ENCODE measurements around the gene UBA7. TPM values are rescaled to one million over a fixed set of nuclear protein-coding genes. Genes with fewer than 3 reads are reported as not detected.

Gene UBA7
- total RNA-seq, 1 donor from 2014 or later: 0.47 TPM

DNA sequence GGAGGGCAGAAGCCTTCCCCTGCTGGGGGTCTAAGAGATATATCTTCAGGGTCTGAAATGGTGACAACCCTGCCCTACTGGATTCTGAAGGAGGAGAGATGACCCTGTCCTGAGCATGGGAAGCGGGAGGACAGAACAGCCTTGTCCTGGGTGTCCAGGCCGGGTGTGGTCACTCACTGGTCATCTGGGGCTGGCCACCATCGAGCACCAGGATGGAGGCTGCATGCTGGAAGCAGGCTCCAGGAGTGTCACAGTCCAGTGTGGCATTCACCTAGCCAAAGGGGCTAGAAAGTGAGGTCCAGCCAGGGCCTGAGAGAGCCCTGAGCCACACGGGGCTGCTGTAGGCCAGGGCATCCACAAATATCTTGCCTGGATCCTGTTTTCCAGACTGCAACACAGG, 19.3 kb downstream of the UBA7 start:
- H3K36me3 Mint-ChIP-seq: no peaks in the 10 kb centered on the region
- H3K79me2 ChIP-seq (ENCODE audit: low read depth): no peaks in the 10 kb centered on the region
- no peak for DNase-seq (ENCODE audit: low spot score)
- no peak overlapping the region for H3K4me2 ChIP-seq
- H3K27me3 ChIP-seq: no peaks in the 10 kb centered on the region
- no peak overlapping the region for H2AFZ ChIP-seq (replicated peaks)
- H3K9me3 ChIP-seq (ENCODE audit: low read depth): no peaks in the 10 kb centered on the region
- no peak overlapping the region for H3K9ac ChIP-seq
- H4K20me1 ChIP-seq (ENCODE audit: low read depth): no peaks in the 10 kb centered on the region
- no peak overlapping the region for H3K27ac Mint-ChIP-seq
- no peak overlapping the region for H3K4me3 Mint-ChIP-seq
- peaks cover 16% of the 10 kb centered on the region for H3K4me1 Mint-ChIP-seq
- H3K27ac ChIP-seq: no peak overlapping the region
- TF ChIP-seq EZH2phosphoT487 (IDR thresholded peaks at IDR 0.05): no peak
- no peaks in the 10 kb centered on the region for H3F3A ChIP-seq (ENCODE audit: low read depth)
- no peaks in the 10 kb centered on the region for H3K9me3 Mint-ChIP-seq
- no peaks in the 10 kb centered on the region for H3K36me3 ChIP-seq
- H3K4me3 ChIP-seq: no peak overlapping the region
- no peaks in the 10 kb centered on the region for H3K4me1 ChIP-seq
- peaks cover 16% of the 10 kb centered on the region for H3K27me3 Mint-ChIP-seq (ENCODE audit: insufficient read depth, low read depth)

DNA sequence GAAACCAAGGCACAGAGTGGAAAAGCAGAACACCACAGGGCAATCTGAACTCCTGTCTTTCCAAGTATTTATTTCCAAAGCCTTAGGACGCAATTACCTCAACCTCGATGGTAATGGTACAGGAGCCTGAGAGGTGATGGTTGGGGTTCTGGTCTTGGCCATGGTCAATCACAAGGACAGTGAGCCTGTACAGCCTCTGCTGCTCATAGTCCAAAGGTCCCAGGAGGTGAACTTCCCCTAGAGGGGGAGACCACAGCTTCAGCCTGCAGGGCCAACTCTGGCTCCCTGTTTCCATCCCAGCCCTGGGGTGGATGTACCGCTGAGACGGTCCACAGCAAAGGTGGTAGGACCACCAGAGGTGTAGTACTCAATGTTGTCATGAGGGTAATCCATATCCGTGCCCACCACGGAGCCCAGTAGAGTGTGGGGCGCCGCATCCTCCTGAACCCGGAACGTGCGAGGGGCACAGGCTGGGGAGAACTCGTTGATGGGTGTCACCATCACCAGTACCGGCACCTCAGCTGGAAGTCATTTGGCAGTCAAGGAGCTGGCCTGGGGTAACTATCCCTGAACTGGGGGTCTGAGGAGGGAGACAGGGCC, 20.2 kb downstream of the UBA7 start:
- DNase-seq (ENCODE audit: low spot score): no peak
- no peak overlapping the region for H3K27ac Mint-ChIP-seq
- H3K36me3 ChIP-seq: no peaks in the 10 kb centered on the region
- H3K9me3 ChIP-seq (ENCODE audit: low read depth): no peaks in the 10 kb centered on the region
- H3K4me3 ChIP-seq: no peak overlapping the region
- H3K79me2 ChIP-seq (ENCODE audit: low read depth): no peaks in the 10 kb centered on the region
- no peak overlapping the region for H3K4me3 Mint-ChIP-seq
- TF ChIP-seq EZH2 (IDR thresholded peaks at IDR 0.05) (no peak), EZH2phosphoT487 (IDR thresholded peaks at IDR 0.05) (no peak)
- TF ChIP-seq, protein P1, sequence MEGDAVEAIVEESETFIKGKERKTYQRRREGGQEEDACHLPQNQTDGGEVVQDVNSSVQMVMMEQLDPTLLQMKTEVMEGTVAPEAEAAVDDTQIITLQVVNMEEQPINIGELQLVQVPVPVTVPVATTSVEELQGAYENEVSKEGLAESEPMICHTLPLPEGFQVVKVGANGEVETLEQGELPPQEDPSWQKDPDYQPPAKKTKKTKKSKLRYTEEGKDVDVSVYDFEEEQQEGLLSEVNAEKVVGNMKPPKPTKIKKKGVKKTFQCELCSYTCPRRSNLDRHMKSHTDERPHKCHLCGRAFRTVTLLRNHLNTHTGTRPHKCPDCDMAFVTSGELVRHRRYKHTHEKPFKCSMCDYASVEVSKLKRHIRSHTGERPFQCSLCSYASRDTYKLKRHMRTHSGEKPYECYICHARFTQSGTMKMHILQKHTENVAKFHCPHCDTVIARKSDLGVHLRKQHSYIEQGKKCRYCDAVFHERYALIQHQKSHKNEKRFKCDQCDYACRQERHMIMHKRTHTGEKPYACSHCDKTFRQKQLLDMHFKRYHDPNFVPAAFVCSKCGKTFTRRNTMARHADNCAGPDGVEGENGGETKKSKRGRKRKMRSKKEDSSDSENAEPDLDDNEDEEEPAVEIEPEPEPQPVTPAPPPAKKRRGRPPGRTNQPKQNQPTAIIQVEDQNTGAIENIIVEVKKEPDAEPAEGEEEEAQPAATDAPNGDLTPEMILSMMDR (IDR thresholded peaks at IDR 0.05): no peak
- no peak overlapping the region for H2AFZ ChIP-seq (replicated peaks)
- no peaks in the 10 kb centered on the region for H3K9me3 Mint-ChIP-seq
- no peaks in the 10 kb centered on the region for H3K27me3 ChIP-seq
- no peaks in the 10 kb centered on the region for H3K4me1 ChIP-seq
- no peaks in the 10 kb centered on the region for H4K20me1 ChIP-seq (ENCODE audit: low read depth)
- peaks cover 16% of the 10 kb centered on the region for H3K4me1 Mint-ChIP-seq
- H3F3A ChIP-seq (ENCODE audit: low read depth): no peaks in the 10 kb centered on the region
- no peak overlapping the region for H3K4me2 ChIP-seq
- no peak overlapping the region for H3K27ac ChIP-seq
- H3K27me3 Mint-ChIP-seq (ENCODE audit: insufficient read depth, low read depth): peaks cover 16% of the 10 kb centered on the region
- H3K9ac ChIP-seq: no peak overlapping the region
- H3K36me3 Mint-ChIP-seq: no peaks in the 10 kb centered on the region

DNA sequence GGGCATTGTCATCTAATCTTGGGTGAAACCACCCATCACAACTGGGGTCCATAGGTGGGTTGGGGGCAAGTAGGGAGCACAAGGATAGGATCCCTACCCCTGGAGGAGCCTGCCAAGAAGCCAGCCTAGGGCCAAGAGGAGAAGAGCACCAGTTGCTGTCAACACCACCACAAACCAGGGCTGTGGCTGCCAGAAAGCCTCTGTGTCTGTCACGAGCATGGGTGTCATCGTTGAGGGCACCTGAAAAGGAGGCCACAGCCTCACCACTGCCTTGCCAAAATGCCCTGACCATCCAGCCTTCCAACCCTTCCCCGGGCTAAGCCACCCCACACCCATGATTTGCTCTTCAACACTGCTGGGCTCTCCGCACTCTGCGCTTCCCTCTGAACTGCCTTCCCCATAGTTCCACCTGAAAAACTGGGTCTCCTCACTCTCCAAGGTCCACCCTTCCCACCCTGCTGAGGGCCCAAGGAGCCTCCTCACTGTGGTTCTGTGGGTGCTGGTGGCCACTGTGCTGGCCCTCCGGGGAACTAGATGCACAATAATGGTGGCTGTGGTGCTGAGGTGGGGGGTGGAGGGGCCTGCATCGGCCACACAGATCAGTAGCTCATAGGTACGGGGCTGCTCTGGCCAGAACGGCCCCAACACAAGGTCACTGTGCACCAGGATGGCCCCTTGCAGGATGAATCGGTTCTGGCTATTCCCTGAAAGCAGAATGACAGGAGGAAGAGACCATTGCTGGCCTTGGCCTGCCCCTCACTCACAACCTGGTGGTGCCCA, 21.2 kb downstream of the UBA7 start:
- Histone ChIP-seq H3K4me3 (no peak overlapping the region), H3K27ac (no peak overlapping the region), H3K27me3 (no peaks in the 10 kb centered on the region), H2AFZ (replicated peaks) (no peak overlapping the region), H3F3A (ENCODE audit: low read depth) (no peaks in the 10 kb centered on the region), H4K20me1 (ENCODE audit: low read depth) (no peaks in the 10 kb centered on the region), H3K4me1 (no peaks in the 10 kb centered on the region), H3K9me3 (ENCODE audit: low read depth) (no peaks in the 10 kb centered on the region), H3K79me2 (ENCODE audit: low read depth) (no peaks in the 10 kb centered on the region), H3K9ac (no peak overlapping the region), H3K36me3 (no peaks in the 10 kb centered on the region), H3K4me2 (no peak overlapping the region)
- H3K27ac Mint-ChIP-seq: peak overlapping the region; percentile 34
- H3K27me3 Mint-ChIP-seq (ENCODE audit: insufficient read depth, low read depth): peaks cover 18% of the 10 kb centered on the region
- no peak for DNase-seq (ENCODE audit: low spot score)
- H3K4me3 Mint-ChIP-seq: no peak overlapping the region
- H3K9me3 Mint-ChIP-seq: no peaks in the 10 kb centered on the region
- TF ChIP-seq, protein P1 (IDR thresholded peaks at IDR 0.05): no peak
- TF ChIP-seq EZH2 (IDR thresholded peaks at IDR 0.05): no peak
- TF ChIP-seq EZH2phosphoT487 (IDR thresholded peaks at IDR 0.05): no peak
- peaks cover 16% of the 10 kb centered on the region for H3K4me1 Mint-ChIP-seq
- H3K36me3 Mint-ChIP-seq: no peaks in the 10 kb centered on the region

DNA sequence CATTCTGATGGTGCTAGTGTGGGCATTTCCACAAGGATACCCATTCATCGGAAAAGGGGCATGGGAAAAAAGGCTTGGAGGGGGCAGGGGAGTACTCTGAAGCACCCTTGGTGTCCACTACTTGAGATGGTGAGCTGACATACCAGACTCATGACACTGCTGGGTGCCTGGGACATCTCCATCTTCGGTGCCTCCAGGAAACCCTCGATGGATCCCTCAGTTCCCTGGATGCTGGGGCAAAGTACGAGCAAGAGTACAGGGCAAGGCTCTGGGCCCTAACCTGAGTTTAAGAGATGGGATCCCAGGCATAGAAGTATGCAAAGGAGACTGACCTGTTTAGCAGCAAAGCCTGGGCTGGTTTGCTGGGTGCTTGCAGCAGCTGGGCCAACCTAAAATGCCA, 22.2 kb downstream of the UBA7 start:
- no peaks in the 10 kb centered on the region for H3K36me3 ChIP-seq
- no peaks in the 10 kb centered on the region for H3K36me3 Mint-ChIP-seq
- H3K4me3 Mint-ChIP-seq: no peak overlapping the region
- no peaks in the 10 kb centered on the region for H3K79me2 ChIP-seq (ENCODE audit: low read depth)
- H3K27ac Mint-ChIP-seq: no peak overlapping the region
- H3K4me3 ChIP-seq: no peak overlapping the region
- peaks cover 18% of the 10 kb centered on the region for H3K27me3 Mint-ChIP-seq (ENCODE audit: insufficient read depth, low read depth)
- H3F3A ChIP-seq (ENCODE audit: low read depth): peaks cover 5% of the 10 kb centered on the region
- no peak overlapping the region for H3K4me2 ChIP-seq
- no peak overlapping the region for H3K9ac ChIP-seq
- TF ChIP-seq, protein P1 (IDR thresholded peaks at IDR 0.05): no peak
- TF ChIP-seq EZH2 (IDR thresholded peaks at IDR 0.05): no peak
- no peak for TF ChIP-seq EZH2phosphoT487 (IDR thresholded peaks at IDR 0.05)
- H3K4me1 ChIP-seq: no peaks in the 10 kb centered on the region
- H3K4me1 Mint-ChIP-seq: peaks cover 23% of the 10 kb centered on the region
- no peaks in the 10 kb centered on the region for H3K27me3 ChIP-seq
- no peaks in the 10 kb centered on the region for H3K9me3 Mint-ChIP-seq
- no peaks in the 10 kb centered on the region for H3K9me3 ChIP-seq (ENCODE audit: low read depth)
- DNase-seq (ENCODE audit: low spot score): no peak
- no peaks in the 10 kb centered on the region for H4K20me1 ChIP-seq (ENCODE audit: low read depth)
- H2AFZ ChIP-seq (replicated peaks): no peak overlapping the region
- no peak overlapping the region for H3K27ac ChIP-seq

Measured in neural progenitor cell (in vitro differentiated cells).